Transverse colon (tissue), 3 donors: ENCODE data around the gene EFCAB11.

ENCODE experiments used
- POLR2A ChIP-seq: fragments of 450-650 bp; IDR thresholded peaks from one replicate; pipeline ENCODE4 v1.6.1; 2016; ENCODE audit warnings: antibody characterized with exemption, mild to moderate bottlenecking, moderate library complexity
- TF ChIP-seq, protein P1 (sequence below), 5 experiments: fragments of 200-600 bp in 3 of 5; fragments of 450-650 bp in 2 of 5; sonication (generic) in 3 of 5; IDR thresholded peaks; 1 replicate in 2 of 5; 2 replicates in 3 of 5; pipeline ENCODE4 v1.5.1; 2016 to 2017; ENCODE audit warnings: antibody characterized with exemption in 5 of 5, inconsistent platforms in 3 of 5, mild to moderate bottlenecking in 2 of 5, moderate library complexity in 1 of 5

DNA sequence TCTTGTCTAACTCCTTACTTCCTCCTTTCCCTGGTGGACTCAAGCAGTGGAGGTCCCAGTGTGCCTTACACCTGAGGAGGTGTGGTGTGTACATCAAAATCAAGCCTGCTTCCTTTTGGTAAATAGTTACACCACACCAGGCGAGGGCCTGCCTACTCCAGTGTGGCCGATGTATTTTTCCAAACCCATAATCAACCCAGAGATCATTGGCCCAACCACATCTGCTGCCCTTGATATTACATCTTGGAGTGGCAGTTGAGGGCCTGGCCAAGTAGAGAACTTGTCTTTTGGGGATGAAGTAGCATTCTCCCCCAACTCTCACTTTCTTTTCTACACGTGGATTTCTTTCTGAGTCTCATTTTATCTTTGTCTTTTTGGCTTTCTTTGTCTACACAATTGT lies 187.4 kb downstream of the EFCAB11 start:
- no peak for TF ChIP-seq POLR2A
- TF ChIP-seq, protein P1, sequence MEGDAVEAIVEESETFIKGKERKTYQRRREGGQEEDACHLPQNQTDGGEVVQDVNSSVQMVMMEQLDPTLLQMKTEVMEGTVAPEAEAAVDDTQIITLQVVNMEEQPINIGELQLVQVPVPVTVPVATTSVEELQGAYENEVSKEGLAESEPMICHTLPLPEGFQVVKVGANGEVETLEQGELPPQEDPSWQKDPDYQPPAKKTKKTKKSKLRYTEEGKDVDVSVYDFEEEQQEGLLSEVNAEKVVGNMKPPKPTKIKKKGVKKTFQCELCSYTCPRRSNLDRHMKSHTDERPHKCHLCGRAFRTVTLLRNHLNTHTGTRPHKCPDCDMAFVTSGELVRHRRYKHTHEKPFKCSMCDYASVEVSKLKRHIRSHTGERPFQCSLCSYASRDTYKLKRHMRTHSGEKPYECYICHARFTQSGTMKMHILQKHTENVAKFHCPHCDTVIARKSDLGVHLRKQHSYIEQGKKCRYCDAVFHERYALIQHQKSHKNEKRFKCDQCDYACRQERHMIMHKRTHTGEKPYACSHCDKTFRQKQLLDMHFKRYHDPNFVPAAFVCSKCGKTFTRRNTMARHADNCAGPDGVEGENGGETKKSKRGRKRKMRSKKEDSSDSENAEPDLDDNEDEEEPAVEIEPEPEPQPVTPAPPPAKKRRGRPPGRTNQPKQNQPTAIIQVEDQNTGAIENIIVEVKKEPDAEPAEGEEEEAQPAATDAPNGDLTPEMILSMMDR (IDR thresholded peaks at IDR 0.05), result no peak
